ENCODE data around the gene MELTF. TPM values are rescaled to one million over a fixed set of nuclear protein-coding genes. Genes with fewer than 3 reads are reported as not detected.

The MELTF gene
- total RNA-seq, 1 donor from 2014 or later = 33.8 TPM

DNA sequence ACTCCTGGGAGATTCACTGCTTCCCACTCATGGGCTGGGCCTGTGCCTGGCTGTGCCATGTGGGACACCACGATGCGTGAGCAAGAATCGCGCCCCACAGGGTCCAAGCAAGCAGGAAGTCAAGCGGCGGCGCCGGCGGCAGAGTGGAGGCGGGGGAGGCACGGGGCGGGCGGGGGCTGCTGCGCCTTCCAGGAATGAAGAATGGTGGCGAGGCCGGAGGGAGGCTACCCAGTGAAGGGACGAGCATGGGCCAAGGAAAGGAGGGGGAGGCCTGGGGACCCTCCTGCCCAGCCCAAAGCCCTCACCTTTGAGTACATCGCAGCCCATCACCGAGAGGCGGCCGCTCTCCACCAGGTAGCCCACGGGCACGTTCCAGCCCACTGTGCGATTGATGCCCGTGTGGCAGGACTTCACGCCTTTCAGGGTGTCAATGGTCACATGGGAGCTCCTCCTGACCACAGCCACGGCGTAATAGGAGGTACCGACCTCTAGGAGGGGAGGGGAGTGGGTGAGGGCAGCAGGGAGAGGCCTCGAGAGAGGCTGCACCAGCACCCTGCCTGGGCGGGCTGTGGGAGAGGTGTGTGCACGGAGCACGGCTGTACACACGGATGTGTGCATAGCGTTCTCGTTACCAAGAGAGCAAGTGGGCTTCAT is 5.5 kb downstream of the MELTF start:
- H3K4me3 ChIP-seq (ENCODE audit: low read depth, low read length) = no peak overlapping the region
- H3K36me3 ChIP-seq (ENCODE audit: control insufficient read depth, insufficient read depth, low read length) = no peaks in the 10 kb centered on the region
- DNase-seq (ENCODE audit: low read depth) = no peak
- TF ChIP-seq, protein P1, sequence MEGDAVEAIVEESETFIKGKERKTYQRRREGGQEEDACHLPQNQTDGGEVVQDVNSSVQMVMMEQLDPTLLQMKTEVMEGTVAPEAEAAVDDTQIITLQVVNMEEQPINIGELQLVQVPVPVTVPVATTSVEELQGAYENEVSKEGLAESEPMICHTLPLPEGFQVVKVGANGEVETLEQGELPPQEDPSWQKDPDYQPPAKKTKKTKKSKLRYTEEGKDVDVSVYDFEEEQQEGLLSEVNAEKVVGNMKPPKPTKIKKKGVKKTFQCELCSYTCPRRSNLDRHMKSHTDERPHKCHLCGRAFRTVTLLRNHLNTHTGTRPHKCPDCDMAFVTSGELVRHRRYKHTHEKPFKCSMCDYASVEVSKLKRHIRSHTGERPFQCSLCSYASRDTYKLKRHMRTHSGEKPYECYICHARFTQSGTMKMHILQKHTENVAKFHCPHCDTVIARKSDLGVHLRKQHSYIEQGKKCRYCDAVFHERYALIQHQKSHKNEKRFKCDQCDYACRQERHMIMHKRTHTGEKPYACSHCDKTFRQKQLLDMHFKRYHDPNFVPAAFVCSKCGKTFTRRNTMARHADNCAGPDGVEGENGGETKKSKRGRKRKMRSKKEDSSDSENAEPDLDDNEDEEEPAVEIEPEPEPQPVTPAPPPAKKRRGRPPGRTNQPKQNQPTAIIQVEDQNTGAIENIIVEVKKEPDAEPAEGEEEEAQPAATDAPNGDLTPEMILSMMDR (IDR thresholded peaks at IDR 0.05; ENCODE audit: insufficient read depth, low read length, poor library complexity, severe bottlenecking) = no peak
- H3K27me3 ChIP-seq (ENCODE audit: control insufficient read depth, insufficient read depth, low read length) = peaks cover 22% of the 10 kb centered on the region

DNA sequence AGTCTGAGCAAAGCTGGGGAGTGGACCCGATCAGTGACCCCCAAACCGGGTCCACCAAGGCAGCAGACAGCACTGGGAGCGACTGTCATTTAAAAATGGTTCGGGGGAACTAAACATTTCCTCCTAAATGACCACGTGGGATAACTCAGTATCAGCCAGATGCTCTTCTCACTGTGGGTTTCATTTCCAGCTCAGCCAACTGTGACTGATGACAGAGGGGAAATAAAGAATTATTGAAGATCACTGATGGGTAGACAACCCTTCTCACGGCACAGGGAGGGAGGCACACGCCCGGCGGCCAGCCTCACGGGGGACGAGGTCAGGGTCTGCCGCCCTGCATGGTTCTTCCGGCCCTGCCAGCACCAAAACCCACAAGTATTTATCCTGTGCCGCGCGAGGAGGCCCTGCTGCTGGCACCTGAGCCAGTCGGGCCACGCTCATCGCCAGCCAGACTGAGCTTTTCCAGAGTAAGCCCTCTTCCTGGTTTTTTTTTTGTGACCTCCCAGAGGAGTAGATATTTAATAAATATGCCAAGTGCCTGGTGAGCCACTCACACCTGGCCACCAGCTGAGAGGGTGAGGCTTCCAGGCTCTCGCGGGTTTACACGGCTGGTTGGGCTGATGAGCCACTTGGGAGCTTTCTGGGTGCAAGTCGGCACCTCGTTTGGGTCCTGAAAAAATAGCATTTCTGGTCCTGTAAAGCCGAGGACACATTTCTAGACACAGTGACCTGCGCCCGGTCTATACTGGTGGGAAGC is 6.2 kb downstream of the MELTF start:
- peaks cover 18% of the 10 kb centered on the region for H3K27me3 ChIP-seq (ENCODE audit: control insufficient read depth, insufficient read depth, low read length)
- TF ChIP-seq, protein P1 (IDR thresholded peaks at IDR 0.05; ENCODE audit: insufficient read depth, low read length, poor library complexity, severe bottlenecking) = no peak
- no peaks in the 10 kb centered on the region for H3K36me3 ChIP-seq (ENCODE audit: control insufficient read depth, insufficient read depth, low read length)
- peak; percentile 39 for DNase-seq (ENCODE audit: low read depth)
- no peak overlapping the region for H3K4me3 ChIP-seq (ENCODE audit: low read depth, low read length)

DNA sequence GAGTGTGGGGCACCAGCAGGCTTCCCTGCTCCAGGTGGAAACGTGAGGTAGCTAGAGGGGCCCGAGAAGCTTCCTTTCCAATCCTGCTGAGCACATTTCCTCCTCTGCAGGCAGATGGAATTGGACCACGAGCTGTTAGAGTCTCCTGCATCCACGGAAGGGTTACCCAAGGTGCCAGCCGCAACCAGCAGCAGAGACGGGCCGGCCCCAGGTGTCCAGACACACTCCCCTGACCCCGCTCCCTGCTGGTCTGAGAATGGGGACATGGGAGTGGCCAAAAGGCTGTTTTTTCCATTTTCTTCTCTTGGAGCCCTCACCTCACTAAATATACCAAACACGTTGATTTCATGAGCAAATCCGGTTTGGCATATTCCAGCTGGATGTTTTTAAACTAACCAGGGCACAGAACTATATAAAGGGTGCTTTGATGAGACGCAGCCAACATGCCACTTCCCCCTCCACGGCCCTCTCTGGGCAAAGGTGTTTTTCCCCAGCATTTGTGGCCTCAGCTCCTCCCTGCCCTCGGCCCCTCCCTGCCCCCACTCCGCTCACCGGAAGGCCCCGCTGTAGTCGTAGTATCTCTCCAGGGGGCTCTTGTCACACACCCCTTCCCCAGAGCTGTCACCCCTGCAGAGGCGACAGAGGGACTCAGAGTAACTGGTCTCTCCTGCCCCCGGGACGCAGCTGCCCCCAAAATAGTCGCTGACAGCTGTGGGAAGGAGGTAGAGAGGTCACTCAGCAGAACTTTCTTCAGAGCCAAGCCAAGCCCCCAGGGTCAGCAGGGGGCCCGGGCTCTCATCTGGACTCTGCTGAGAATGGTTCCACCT is 7.0 kb downstream of the MELTF start:
- no peak for DNase-seq (ENCODE audit: low read depth)
- Histone ChIP-seq H3K4me3 (ENCODE audit: low read depth, low read length) (no peak overlapping the region), H3K27me3 (ENCODE audit: control insufficient read depth, insufficient read depth, low read length) (peaks cover 18% of the 10 kb centered on the region), H3K36me3 (ENCODE audit: control insufficient read depth, insufficient read depth, low read length) (no peaks in the 10 kb centered on the region)
- TF ChIP-seq, protein P1 (IDR thresholded peaks at IDR 0.05; ENCODE audit: insufficient read depth, low read length, poor library complexity, severe bottlenecking) = no peak

DNA sequence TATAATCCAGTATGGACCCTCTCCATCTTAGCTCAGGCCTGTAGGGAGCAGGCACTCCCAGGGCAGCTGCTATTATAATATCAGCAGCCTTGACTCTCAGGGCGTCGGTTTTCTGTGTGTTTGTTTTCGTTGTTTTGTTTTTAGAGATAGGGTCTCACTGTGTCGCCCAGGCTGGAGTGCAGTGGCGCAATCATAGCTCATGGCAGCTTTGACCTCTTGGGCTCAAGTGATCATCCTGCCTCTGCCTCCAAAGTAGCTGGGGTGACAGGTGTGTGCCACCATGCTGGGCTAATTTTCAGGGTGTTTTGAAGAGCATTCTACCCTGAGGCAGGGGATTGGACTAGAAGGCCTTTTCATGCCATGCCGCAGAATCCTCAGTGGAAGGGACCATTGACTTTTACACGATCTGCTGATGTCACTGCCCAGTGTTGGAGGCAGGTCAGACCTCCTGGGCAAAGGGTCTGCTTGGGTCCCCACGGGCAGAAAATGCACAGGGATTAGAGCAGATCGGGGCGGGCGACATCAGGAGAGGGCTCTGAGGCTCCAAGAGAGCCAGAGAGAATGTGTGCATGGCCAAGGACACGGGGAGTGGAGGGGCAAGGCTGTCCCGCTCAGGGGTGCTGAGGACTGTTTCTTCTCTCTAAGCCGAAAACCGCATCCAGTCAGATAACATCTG is 7.8 kb downstream of the MELTF start:
- Histone ChIP-seq H3K4me3 (ENCODE audit: low read depth, low read length) (no peak overlapping the region), H3K36me3 (ENCODE audit: control insufficient read depth, insufficient read depth, low read length) (no peaks in the 10 kb centered on the region), H3K27me3 (ENCODE audit: control insufficient read depth, insufficient read depth, low read length) (peaks cover 18% of the 10 kb centered on the region)
- TF ChIP-seq, protein P1 (IDR thresholded peaks at IDR 0.05; ENCODE audit: insufficient read depth, low read length, poor library complexity, severe bottlenecking) = no peak
- no peak for DNase-seq (ENCODE audit: low read depth)

DNA sequence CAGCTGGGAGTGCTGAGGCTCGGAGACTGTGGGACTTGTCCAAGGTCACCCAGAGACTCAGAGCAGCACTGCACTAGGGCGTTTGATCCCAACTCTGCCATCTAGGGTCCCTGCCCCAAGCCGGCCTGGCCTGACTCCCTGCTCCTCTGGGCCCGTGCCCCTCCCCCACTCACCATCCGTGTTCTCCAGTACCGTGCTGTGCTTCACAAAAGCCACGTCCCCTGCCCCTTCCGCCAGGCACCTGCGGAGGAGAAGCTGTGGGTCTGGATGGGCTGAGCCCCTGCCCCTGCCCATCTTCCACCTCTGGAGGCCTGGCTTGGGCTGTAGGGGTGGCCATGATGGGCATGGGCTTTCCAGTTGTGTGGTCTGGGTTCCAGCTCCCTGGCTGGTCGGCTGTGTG is 8.4 kb downstream of the MELTF start:
- Histone ChIP-seq H3K36me3 (ENCODE audit: control insufficient read depth, insufficient read depth, low read length) (no peaks in the 10 kb centered on the region), H3K4me3 (ENCODE audit: low read depth, low read length) (no peak overlapping the region), H3K27me3 (ENCODE audit: control insufficient read depth, insufficient read depth, low read length) (peaks cover 18% of the 10 kb centered on the region)
- TF ChIP-seq, protein P1 (IDR thresholded peaks at IDR 0.05; ENCODE audit: insufficient read depth, low read length, poor library complexity, severe bottlenecking) = no peak
- DNase-seq (ENCODE audit: low read depth) = no peak
